Trophoblast cell (in vitro differentiated cells and primary cell): ENCODE results near the gene TMEM167A.

Experiments used
- DNase-seq, 2 donors: peaks; one replicate each; pipeline ENCODE4 v3.0.0-alpha.2; 2016
- H2AFZ ChIP-seq: 2 replicates; pipeline ENCODE4 v1.6.1; 2013; ENCODE audit warnings: low read length, moderate library complexity, mild to moderate bottlenecking; ENCODE audit not compliant: insufficient read depth, poor library complexity
- H2AK5ac ChIP-seq: 2 replicates; pipeline ENCODE4 v1.6.1; 2013; ENCODE audit warnings: mild to moderate bottlenecking, low read length
- H2BK120ac ChIP-seq: 2 replicates; pipeline ENCODE4 v1.6.1; 2013; ENCODE audit warnings: low read length, mild to moderate bottlenecking, moderate library complexity; ENCODE audit not compliant: insufficient read depth, poor library complexity
- H2BK12ac ChIP-seq: 2 replicates; pipeline ENCODE4 v1.6.1; 2013; ENCODE audit warnings: mild to moderate bottlenecking, low read length, moderate library complexity
- H2BK5ac ChIP-seq: 2 replicates; pipeline ENCODE4 v1.6.1; 2013; ENCODE audit warnings: low read length, low read depth, moderate library complexity, mild to moderate bottlenecking; ENCODE audit not compliant: poor library complexity
- H3K14ac ChIP-seq: 2 replicates; pipeline ENCODE4 v1.6.1; 2013; ENCODE audit warnings: mild to moderate bottlenecking, low read length
- H3K18ac ChIP-seq: 2 replicates; pipeline ENCODE4 v1.6.1; 2013; ENCODE audit warnings: mild to moderate bottlenecking, low read length
- H3K23ac ChIP-seq: 2 replicates; pipeline ENCODE4 v1.6.1; 2013; ENCODE audit warnings: low read length
- H3K27ac ChIP-seq: 2 replicates; pipeline ENCODE4 v1.5.1; 2013; ENCODE audit warnings: low read depth, mild to moderate bottlenecking, inconsistent platforms, low read length, moderate library complexity
- H3K27me3 ChIP-seq: 2 replicates; pipeline ENCODE4 v1.6.1; 2013; ENCODE audit warnings: inconsistent platforms, mild to moderate bottlenecking, low read length, moderate library complexity; ENCODE audit not compliant: insufficient read depth
- H3K36me3 ChIP-seq, 2 experiments: 1 replicate in 1 of 2; 2 replicates in 1 of 2; pipeline ENCODE4 v1.6.1; 2013; ENCODE audit warnings: low read length in 2 of 2, mild to moderate bottlenecking in 2 of 2, moderate library complexity in 1 of 2; ENCODE audit not compliant: insufficient read depth in 2 of 2, control insufficient read depth in 1 of 2
- H3K4ac ChIP-seq: 2 replicates; pipeline ENCODE4 v1.6.1; 2013; ENCODE audit warnings: low read depth, mild to moderate bottlenecking, low read length, moderate library complexity
- H3K4me1 ChIP-seq, 2 experiments: 1 replicate in 1 of 2; 2 replicates in 1 of 2; pipeline ENCODE4 v1.6.1; 2013; ENCODE audit warnings: low read length in 2 of 2, mild to moderate bottlenecking in 2 of 2, moderate library complexity in 1 of 2; ENCODE audit not compliant: insufficient read depth in 2 of 2, control insufficient read depth in 1 of 2
- H3K4me2 ChIP-seq: 2 replicates; pipeline ENCODE4 v1.6.1; 2013; ENCODE audit warnings: inconsistent platforms, mild to moderate bottlenecking, low read length, moderate library complexity
- H3K4me3 ChIP-seq: 2 replicates; pipeline ENCODE4 v1.5.1; 2013; ENCODE audit warnings: mild to moderate bottlenecking, low read depth, low read length, inconsistent platforms
- H3K79me1 ChIP-seq: one replicate; pipeline ENCODE4 v1.6.1; 2013; ENCODE audit warnings: low read length
- H3K79me2 ChIP-seq: 2 replicates; pipeline ENCODE4 v1.6.1; 2013; ENCODE audit warnings: low read length, mild to moderate bottlenecking; ENCODE audit not compliant: control insufficient read depth, insufficient read depth, poor library complexity
- H3K9ac ChIP-seq: 2 replicates; pipeline ENCODE4 v1.6.1; 2013; ENCODE audit warnings: mild to moderate bottlenecking, low read length
- H3K9me3 ChIP-seq: 2 replicates; pipeline ENCODE4 v1.6.1; 2013; ENCODE audit warnings: low read depth, mild to moderate bottlenecking, control low read depth, inconsistent platforms, low read length; ENCODE audit not compliant: insufficient read depth
- H4K12ac ChIP-seq: 2 replicates; pipeline ENCODE4 v1.6.1; 2013; ENCODE audit warnings: low read depth, mild to moderate bottlenecking, low read length, moderate library complexity
- H4K8ac ChIP-seq: 2 replicates; pipeline ENCODE4 v1.6.1; 2013; ENCODE audit warnings: low read depth, mild to moderate bottlenecking, low read length, moderate library complexity
- H4K91ac ChIP-seq: one replicate; pipeline ENCODE4 v1.6.1; 2013; ENCODE audit warnings: low read depth, mild to moderate bottlenecking, low read length, moderate library complexity
- WGBS: extraction: QIAGEN DNeasy Blood & Tissue Kit; methylation state at CpG from one replicate; pipeline ENCODE4 v1.1.7; 2013; ENCODE audit warnings: missing lambda C conversion rate; ENCODE audit not compliant: insufficient read length, insufficient coverage; ENCODE audit errors: extremely low coverage; 5-methylcytosine and 5-hydroxymethylcytosine counted together

The TMEM167A gene

GRCh38 chr5:83009408-83009807 lies 67.8 kb downstream of the TMEM167A start:
- H2AFZ ChIP-seq, result no peak overlapping the region
- no peak overlapping the region for H4K8ac ChIP-seq
- no peaks in the 10 kb centered on the region for H3K4me1 ChIP-seq
- no peak overlapping the region for H3K18ac ChIP-seq
- H4K12ac ChIP-seq, result no peak overlapping the region
- no peak overlapping the region for H2BK120ac ChIP-seq
- no peak overlapping the region for H3K4me3 ChIP-seq
- H2BK5ac ChIP-seq, result no peak overlapping the region
- no peak for DNase-seq
- H3K27ac ChIP-seq, result no peak overlapping the region
- H3K9ac ChIP-seq, result no peak overlapping the region
- no peak overlapping the region for H3K14ac ChIP-seq
- H4K91ac ChIP-seq, result no peak overlapping the region
- H2BK12ac ChIP-seq, result no peak overlapping the region
- H3K27me3 ChIP-seq, result no peaks in the 10 kb centered on the region
- no peak overlapping the region for H3K23ac ChIP-seq
- WGBS, result no CpG with 5 or more reads among the region's 1 CpG
- H3K79me1 ChIP-seq, result no peaks in the 10 kb centered on the region
- H3K36me3 ChIP-seq, result no peaks in the 10 kb centered on the region
- no peak overlapping the region for H3K4me2 ChIP-seq
- H3K4ac ChIP-seq, result no peak overlapping the region
- H3K79me2 ChIP-seq, result no peaks in the 10 kb centered on the region
- no peak overlapping the region for H2AK5ac ChIP-seq
- no peaks in the 10 kb centered on the region for H3K9me3 ChIP-seq

DNA sequence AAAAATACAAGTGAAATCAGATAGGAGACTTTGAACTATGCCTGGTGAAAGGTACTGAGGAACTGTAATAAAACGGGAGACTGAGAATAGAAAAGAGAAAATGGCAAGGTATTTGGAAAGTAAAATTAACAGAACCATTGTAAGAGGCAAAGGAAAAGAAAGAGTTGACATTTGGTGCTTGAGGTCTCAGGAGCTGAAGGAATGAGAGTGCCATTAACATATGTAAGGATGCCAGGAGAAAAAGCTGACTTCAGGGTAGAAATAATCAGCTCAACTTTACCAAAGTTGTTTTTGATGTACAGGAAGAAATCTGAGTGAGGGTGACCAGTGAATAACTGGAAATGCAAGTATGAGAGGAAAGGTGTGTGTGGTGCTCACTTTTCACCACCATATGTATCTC lies 69.4 kb downstream of the TMEM167A start:
- Histone ChIP-seq H2AFZ (no peak overlapping the region), H3K36me3 (no peaks in the 10 kb centered on the region), H3K79me2 (no peaks in the 10 kb centered on the region), H3K4ac (no peak overlapping the region), H2BK120ac (no peak overlapping the region), H3K27me3 (no peaks in the 10 kb centered on the region), H2BK5ac (no peak overlapping the region), H2AK5ac (no peak overlapping the region), H3K4me3 (no peak overlapping the region), H4K91ac (no peak overlapping the region), H3K18ac (no peak overlapping the region), H4K8ac (no peak overlapping the region), H3K9me3 (no peaks in the 10 kb centered on the region), H3K4me1 (no peaks in the 10 kb centered on the region), H3K9ac (no peak overlapping the region), H3K79me1 (no peaks in the 10 kb centered on the region), H3K4me2 (no peak overlapping the region), H3K23ac (no peak overlapping the region), H4K12ac (no peak overlapping the region), H3K14ac (no peak overlapping the region), H2BK12ac (no peak overlapping the region), H3K27ac (no peak overlapping the region)
- DNase-seq, result no peak
- whole genome bisulfite sequencing, result no CpG with 5 or more reads among the region's 1 CpG

- Histone ChIP-seq H3K14ac (no peak overlapping the region), H2BK5ac (no peak overlapping the region), H3K4ac (no peak overlapping the region), H3K79me1 (no peaks in the 10 kb centered on the region), H3K27ac (no peak overlapping the region), H4K12ac (no peak overlapping the region), H4K8ac (no peak overlapping the region), H4K91ac (no peak overlapping the region), H2BK12ac (no peak overlapping the region), H3K4me3 (no peak overlapping the region), H3K79me2 (no peaks in the 10 kb centered on the region), H2BK120ac (no peak overlapping the region), H3K9me3 (no peaks in the 10 kb centered on the region), H3K9ac (no peak overlapping the region), H2AFZ (no peak overlapping the region), H3K4me2 (no peak overlapping the region), H3K4me1 (no peaks in the 10 kb centered on the region), H3K18ac (no peak overlapping the region), H3K36me3 (no peaks in the 10 kb centered on the region), H2AK5ac (no peak overlapping the region), H3K27me3 (no peaks in the 10 kb centered on the region), H3K23ac (no peak overlapping the region)
- no CpG with 5 or more reads among the region's 5 CpGs for WGBS
- DNase-seq, result no peak
Measured at GRCh38 chr5:83006683-83007283, 70.4 kb downstream of the TMEM167A start.

GRCh38 chr5:83003791-83004190 lies 73.4 kb downstream of the TMEM167A start:
- H3K27me3 ChIP-seq, result no peaks in the 10 kb centered on the region

More at GRCh38 chr5:83003791-83004190, 73.4 kb downstream of the TMEM167A start:
- Histone ChIP-seq H3K18ac (no peak overlapping the region), H4K12ac (no peak overlapping the region), H2BK120ac (no peak overlapping the region), H3K23ac (no peak overlapping the region), H3K4me2 (no peak overlapping the region), H3K4me1 (no peaks in the 10 kb centered on the region), H3K27ac (no peak overlapping the region), H3K9me3 (no peaks in the 10 kb centered on the region), H4K91ac (no peak overlapping the region), H3K79me2 (no peaks in the 10 kb centered on the region), H2BK12ac (no peak overlapping the region), H3K36me3 (no peaks in the 10 kb centered on the region), H3K4ac (no peak overlapping the region), H3K9ac (no peak overlapping the region), H2AK5ac (no peak overlapping the region), H2BK5ac (no peak overlapping the region), H4K8ac (no peak overlapping the region), H3K4me3 (no peak overlapping the region), H3K79me1 (no peaks in the 10 kb centered on the region), H3K14ac (no peak overlapping the region), H2AFZ (no peak overlapping the region)
- no CpG with 5 or more reads among the region's 2 CpGs for WGBS
- DNase-seq, result no peak
